ENCODE data around the gene TGFBR2. TPM values are rescaled to one million over a fixed set of nuclear protein-coding genes. Genes with fewer than 3 reads are reported as not detected.

TGFBR2 gene
- total and polyA plus RNA-seq, 8 donors, result 109 to 269 (median 122) TPM

- no peak for ATAC-seq
- Histone ChIP-seq H3K27ac (peak overlapping the region in 1 of 2 donors; percentile 42), H3K4me1 (peaks cover 34 to 90% of the 10 kb centered on the region in 2 donors)
Measured at GRCh38 chr3:30638685-30639412, 32.4 kb downstream of the TGFBR2 start.

GRCh38 chr3:30639937-30640336 is 33.5 kb downstream of the TGFBR2 start:
- no peaks in the 10 kb centered on the region for H3K27me3 ChIP-seq
- no peak overlapping the region for H3K27ac ChIP-seq
- peaks cover 0 to 9% of the 10 kb centered on the region in 2 donors for H3K36me3 ChIP-seq
- H3K9me3 ChIP-seq, result no peaks in the 10 kb centered on the region
- H3K4me3 ChIP-seq, result no peak overlapping the region
- TF ChIP-seq CTCF (IDR thresholded peaks at IDR 0.05), result no peak
- DNase-seq, result no peak
- H3K4me1 ChIP-seq, result peaks cover 37 to 90% of the 10 kb centered on the region in 2 donors
- intact Hi-C loops (cut with DNase I), result no loop called here
- ATAC-seq, result no peak

More at GRCh38 chr3:30638685-30639412, 32.4 kb downstream of the TGFBR2 start:
- no peak for DNase-seq
- Histone ChIP-seq H3K9me3 (no peaks in the 10 kb centered on the region), H3K27me3 (no peaks in the 10 kb centered on the region), H3K4me3 (no peak overlapping the region), H3K36me3 (peaks cover 0 to 5% of the 10 kb centered on the region in 2 donors)
- no peak for TF ChIP-seq CTCF (IDR thresholded peaks at IDR 0.05)
- intact Hi-C loops (cut with DNase I), result no loop called here

GRCh38 chr3:30640851-30641250 is 34.5 kb downstream of the TGFBR2 start:
- no peak for TF ChIP-seq CTCF (IDR thresholded peaks at IDR 0.05)
- ATAC-seq (no peak), DNase-seq (no peak)
- Histone ChIP-seq H3K27ac (peak overlapping the region in 1 of 2 donors; percentile 87), H3K9me3 (no peaks in the 10 kb centered on the region), H3K27me3 (no peaks in the 10 kb centered on the region), H3K36me3 (peaks cover 0 to 18% of the 10 kb centered on the region in 2 donors), H3K4me3 (no peak overlapping the region), H3K4me1 (peaks cover 30 to 89% of the 10 kb centered on the region in 2 donors)
- intact Hi-C loops (cut with DNase I), result no loop called here

GRCh38 chr3:30641416-30642251 is 35.2 kb downstream of the TGFBR2 start:
- peaks cover 35 to 94% of the 10 kb centered on the region in 2 donors for H3K4me1 ChIP-seq
- no peak for ATAC-seq
- TF ChIP-seq CTCF (IDR thresholded peaks at IDR 0.05), result no peak
- H3K4me3 ChIP-seq, result no peak overlapping the region
- H3K36me3 ChIP-seq, result peaks cover 0 to 26% of the 10 kb centered on the region in 2 donors
- intact Hi-C loops (cut with DNase I), result no loop called here
- no peaks in the 10 kb centered on the region for H3K9me3 ChIP-seq
- H3K27me3 ChIP-seq, result no peaks in the 10 kb centered on the region
- DNase-seq, result no peak
- H3K27ac ChIP-seq, result peak overlapping the region; percentile 57 to 87

- DNase-seq (no peak), ATAC-seq (peak; percentile 11)
- Histone ChIP-seq H3K27ac (peak overlapping the region; percentile 57 to 87), H3K36me3 (peaks cover 0 to 33% of the 10 kb centered on the region in 2 donors), H3K4me3 (no peak overlapping the region), H3K27me3 (no peaks in the 10 kb centered on the region), H3K4me1 (peaks cover 35 to 98% of the 10 kb centered on the region in 2 donors), H3K9me3 (no peaks in the 10 kb centered on the region)
- intact Hi-C loops (cut with DNase I), result no loop called here
- TF ChIP-seq CTCF (IDR thresholded peaks at IDR 0.05), result no peak
Measured at GRCh38 chr3:30642849-30643361, 36.5 kb downstream of the TGFBR2 start.

Data from left lung (tissue), 10 donors.